CD4-positive, alpha-beta memory T cell (primary cell): Measurements from ENCODE around the gene LRRC43. TPM values are rescaled to one million over a fixed set of nuclear protein-coding genes. Genes with fewer than 3 reads are reported as not detected.
A peak's percentile ranks its signal among the peaks of the same experiment; 100 is the strongest.

Experiments used
- CTCF ChIA-PET: fragments of 350-600 bp; sonication (Branson Sonifier 250); formaldehyde crosslinking; loops from one replicate; lab custom pipeline; 2021; ENCODE audit warnings: inconsistent platforms; ENCODE audit not compliant: partially characterized antibody; lab: Charles Lee
- POLR2A ChIA-PET: fragments of 350-600 bp; sonication (Branson Sonifier 250); formaldehyde crosslinking; loops from one replicate; lab custom pipeline; 2021; ENCODE audit not compliant: partially characterized antibody; lab: Charles Lee
- DNase-seq, 5 donors: peaks; one replicate each; pipeline versions ENCODE4 v3.0.0 to v3.0.0-alpha.2; 2020 to 2022; ENCODE audit warnings: mixed read lengths in 1 of 5
- H3K27ac ChIP-seq: one replicate; pipeline ENCODE4 v1.7.0; 2013; ENCODE audit warnings: low read depth, low read length
- H3K27me3 ChIP-seq: 2 replicates; pipeline ENCODE4 v1.7.0; 2013; ENCODE audit warnings: mild to moderate bottlenecking, low read length, moderate library complexity; ENCODE audit not compliant: insufficient read depth
- H3K36me3 ChIP-seq: 2 replicates; pipeline ENCODE4 v1.7.0; 2013; ENCODE audit warnings: mild to moderate bottlenecking, low read length, moderate library complexity; ENCODE audit not compliant: insufficient read depth
- H3K4me1 ChIP-seq: 2 replicates; pipeline ENCODE4 v1.7.0; 2013; ENCODE audit warnings: mild to moderate bottlenecking, low read length, moderate library complexity; ENCODE audit not compliant: insufficient read depth
- H3K4me3 ChIP-seq, 2 donors: one replicate each; pipeline ENCODE4 v1.7.0; 2013; ENCODE audit warnings: low read length in 2 of 2, mild to moderate bottlenecking in 1 of 2
- H3K9me3 ChIP-seq, 2 donors: one replicate each; pipeline ENCODE4 v1.7.0; 2013; ENCODE audit warnings: low read length in 2 of 2, control low read depth in 1 of 2; ENCODE audit not compliant: control insufficient read depth in 1 of 2
- H3K27ac Mint-ChIP-seq, 7 donors: one replicate each; pipeline ENCODE4 v1.8.0; 2020 to 2021; ENCODE audit warnings: mixed read lengths in 7 of 7, mild to moderate bottlenecking in 6 of 7, inconsistent platforms in 3 of 7, moderate library complexity in 3 of 7
- H3K27me3 Mint-ChIP-seq, 2 donors: one replicate each; pipeline ENCODE4 v1.8.0; 2020 to 2021; ENCODE audit warnings: mixed read lengths in 2 of 2
- H3K36me3 Mint-ChIP-seq, 2 donors: one replicate each; pipeline ENCODE4 v1.8.0; 2020 to 2021; ENCODE audit warnings: mixed read lengths in 2 of 2, inconsistent platforms in 1 of 2, mild to moderate bottlenecking in 1 of 2
- H3K4me1 Mint-ChIP-seq, 4 donors: one replicate each; pipeline ENCODE4 v1.8.0; 2020 to 2021; ENCODE audit warnings: mixed read lengths in 4 of 4, mild to moderate bottlenecking in 1 of 4
- H3K4me3 Mint-ChIP-seq, 8 donors: one replicate each; pipeline ENCODE4 v1.8.0; 2020 to 2021; ENCODE audit warnings: mixed read lengths in 8 of 8, mild to moderate bottlenecking in 7 of 8, moderate library complexity in 6 of 8, inconsistent platforms in 3 of 8
- H3K9me3 Mint-ChIP-seq, 8 donors: one replicate each; pipeline ENCODE4 v1.8.0; 2020 to 2021; ENCODE audit warnings: mixed read lengths in 8 of 8, mild to moderate bottlenecking in 5 of 8, inconsistent platforms in 3 of 8, moderate library complexity in 1 of 8
- intact Hi-C: fragments of 100-400 bp; cut with micrococcal nuclease; formaldehyde crosslinking; loops from one replicate; pipeline ENCODE4 v1.15.1; 2023
- polyA plus RNA-seq, 2 donors: library from polyadenylated mRNA; unstranded; fragments of 300-500 nt; fragmentation: Illumina TruSeq; gene quantifications; one replicate each; pipeline ENCODE4 v1.2.3, GENCODE V29; 2021
- total RNA-seq, 2 experiments: library from RNA; stranded (reverse); gene quantifications; one replicate each; pipeline ENCODE4 v1.2.3, GENCODE V29; 2021

The LRRC43 gene, protein sequence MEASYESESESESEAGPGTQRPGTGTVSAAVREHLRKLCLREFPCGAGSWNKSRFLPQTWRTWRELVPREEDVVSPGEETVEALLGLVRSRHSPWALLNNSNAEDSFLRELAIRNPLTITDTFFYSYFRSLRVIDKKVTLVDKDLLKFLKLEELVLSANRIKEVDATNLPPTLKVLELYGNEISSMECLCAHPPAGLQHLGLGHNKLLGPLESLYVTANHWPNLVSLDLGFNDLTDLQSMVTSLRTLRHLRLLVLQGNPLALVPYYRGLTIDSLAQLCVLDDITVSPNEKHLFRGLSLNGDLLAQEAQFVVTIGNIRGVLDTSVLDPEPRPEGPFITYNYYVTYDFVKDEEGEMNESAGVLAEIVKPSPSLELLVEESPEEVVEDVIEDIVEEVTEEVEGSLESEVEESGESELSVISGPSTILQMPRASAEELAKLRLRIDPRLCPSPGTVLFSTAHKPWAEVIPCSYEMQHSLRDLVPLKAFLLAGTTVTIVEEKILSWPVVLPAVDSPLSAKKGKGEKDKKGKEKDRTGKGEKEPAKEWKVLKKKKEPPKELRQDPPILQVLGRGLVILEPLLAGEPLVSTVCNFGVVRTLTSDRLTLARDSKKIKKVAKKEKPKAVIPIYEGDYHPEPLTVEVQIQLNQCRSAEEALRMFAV
- total RNA-seq (not detected), polyA plus RNA-seq (not detected)

DNA sequence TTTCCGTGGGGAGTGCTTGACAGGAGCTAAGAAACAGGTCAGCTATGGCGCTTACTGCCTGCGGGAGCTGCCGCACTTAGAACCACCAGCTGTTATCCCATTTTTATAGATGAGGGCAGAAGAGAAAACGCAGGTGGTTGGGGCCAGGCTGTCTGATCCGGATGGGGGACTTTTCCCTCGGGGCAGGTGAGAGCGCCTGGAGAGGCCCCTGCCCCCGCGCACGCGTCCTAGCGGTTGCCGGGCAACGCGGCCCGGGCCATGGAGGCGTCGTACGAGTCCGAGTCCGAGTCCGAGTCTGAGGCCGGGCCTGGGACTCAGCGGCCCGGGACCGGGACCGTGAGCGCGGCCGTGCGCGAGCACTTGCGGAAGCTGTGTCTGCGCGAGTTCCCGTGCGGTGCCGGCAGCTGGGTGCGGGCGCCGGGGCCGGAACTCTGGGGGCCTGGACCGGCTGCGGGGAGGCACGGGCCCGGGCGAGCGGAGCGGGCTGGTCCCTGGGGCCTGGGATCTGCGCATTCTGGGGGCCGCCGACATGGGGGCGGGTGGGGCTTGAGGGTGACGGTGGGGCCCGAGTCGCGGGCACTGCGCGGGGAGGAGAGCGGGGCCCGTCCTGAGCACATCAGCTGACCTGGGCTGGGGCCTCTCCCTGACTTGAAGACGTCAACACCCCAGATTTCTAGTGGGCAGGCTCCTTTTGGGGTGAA is at the start of gene LRRC43:
Gene LRRC43, plus strand, starts transcription at position 237 of the 701 bp plus-strand sequence. Its CDS starts 22 bp downstream, at position 259.
- no peaks in the 10 kb centered on the region for H3K9me3 ChIP-seq
- ChIA-PET POLR2A (interaction anchor here (1.1 to 1.3 kb wide), 2 partner anchors 43 to 95 kb away, joined by 3 to 7 read pairs; partner anchors contain the start of gene DIABLO), CTCF (no interaction called here)
- peak in 3 of 5 donors; percentile 15 to 26 (median 17) for DNase-seq
- H3K27ac ChIP-seq = no peak within 1 kb of the TSS
- H3K9me3 Mint-ChIP-seq = no peaks in the 10 kb centered on the region
- H3K4me3 ChIP-seq = peak within 1 kb of the TSS in 1 of 2 donors; percentile 18
- H3K36me3 ChIP-seq = no peaks in the 10 kb centered on the region
- no peaks in the 10 kb centered on the region for H3K36me3 Mint-ChIP-seq
- H3K4me3 Mint-ChIP-seq = peak within 1 kb of the TSS; percentile 70 to 91 (median 82)
- intact Hi-C loops = no loop called here
- peaks cover 0 to 8% (median 3%) of the 10 kb centered on the region in 4 donors for H3K4me1 Mint-ChIP-seq
- H3K27ac Mint-ChIP-seq = peak within 1 kb of the TSS in 1 of 7 donors; percentile 22
- H3K4me1 ChIP-seq = no peaks in the 10 kb centered on the region
- peaks cover 3 to 6% of the 10 kb centered on the region in 2 donors for H3K27me3 Mint-ChIP-seq
- H3K27me3 ChIP-seq = no peaks in the 10 kb centered on the region

DNA sequence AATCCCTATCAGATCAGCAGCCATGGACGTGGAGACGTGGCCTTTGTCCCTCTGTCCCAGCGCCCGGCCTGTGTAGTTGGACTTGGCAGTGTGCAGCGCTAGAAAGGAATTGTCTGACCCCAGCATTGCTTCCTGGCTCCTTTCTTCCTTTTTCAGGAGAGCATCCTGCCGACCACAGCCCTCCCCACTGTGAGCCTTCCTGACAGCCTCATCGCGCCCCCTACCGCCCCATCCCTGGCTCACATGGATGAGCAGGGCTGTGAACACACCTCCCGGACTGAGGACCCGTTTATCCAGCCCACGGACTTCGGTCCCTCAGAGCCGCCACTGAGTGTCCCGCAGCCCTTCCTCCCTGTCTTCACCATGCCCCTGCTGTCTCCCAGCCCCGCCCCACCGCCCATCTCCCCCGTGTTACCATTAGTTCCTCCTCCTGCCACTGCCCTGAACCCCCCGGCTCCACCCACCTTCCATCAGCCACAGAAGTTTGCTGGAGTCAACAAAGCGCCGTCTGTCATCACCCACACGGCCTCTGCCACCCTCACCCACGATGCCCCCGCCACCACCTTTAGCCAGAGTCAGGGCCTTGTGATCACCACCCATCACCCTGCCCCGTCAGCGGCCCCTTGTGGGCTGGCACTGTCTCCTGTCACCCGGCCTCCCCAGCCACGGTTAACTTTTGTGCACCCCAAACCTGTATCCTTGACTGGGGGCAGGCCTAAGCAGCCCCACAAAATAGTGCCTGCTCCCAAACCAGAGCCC is 49.6 kb upstream of the LRRC43 start:
- no peaks in the 10 kb centered on the region for H3K9me3 Mint-ChIP-seq
- no peaks in the 10 kb centered on the region for H3K4me1 Mint-ChIP-seq
- H3K36me3 Mint-ChIP-seq = peaks cover 29 to 55% of the 10 kb centered on the region in 2 donors
- no peak overlapping the region for H3K4me3 Mint-ChIP-seq
- H3K9me3 ChIP-seq = no peaks in the 10 kb centered on the region
- no peaks in the 10 kb centered on the region for H3K27me3 Mint-ChIP-seq
- H3K27me3 ChIP-seq = no peaks in the 10 kb centered on the region
- no peak for DNase-seq
- H3K4me3 ChIP-seq = no peak overlapping the region
- no peaks in the 10 kb centered on the region for H3K4me1 ChIP-seq
- POLR2A ChIA-PET = no interaction called here
- H3K27ac Mint-ChIP-seq = peak overlapping the region in 1 of 7 donors; percentile 6
- intact Hi-C loops = no loop called here
- H3K36me3 ChIP-seq = peaks cover 56% of the 10 kb centered on the region
- CTCF ChIA-PET = interaction anchor here (0.7 to 1.3 kb wide), 3 partner anchors 10 to 79 kb away, joined by 3 to 6 read pairs (median 3); no protein-coding TSS in a partner anchor
- H3K27ac ChIP-seq = no peak overlapping the region

DNA sequence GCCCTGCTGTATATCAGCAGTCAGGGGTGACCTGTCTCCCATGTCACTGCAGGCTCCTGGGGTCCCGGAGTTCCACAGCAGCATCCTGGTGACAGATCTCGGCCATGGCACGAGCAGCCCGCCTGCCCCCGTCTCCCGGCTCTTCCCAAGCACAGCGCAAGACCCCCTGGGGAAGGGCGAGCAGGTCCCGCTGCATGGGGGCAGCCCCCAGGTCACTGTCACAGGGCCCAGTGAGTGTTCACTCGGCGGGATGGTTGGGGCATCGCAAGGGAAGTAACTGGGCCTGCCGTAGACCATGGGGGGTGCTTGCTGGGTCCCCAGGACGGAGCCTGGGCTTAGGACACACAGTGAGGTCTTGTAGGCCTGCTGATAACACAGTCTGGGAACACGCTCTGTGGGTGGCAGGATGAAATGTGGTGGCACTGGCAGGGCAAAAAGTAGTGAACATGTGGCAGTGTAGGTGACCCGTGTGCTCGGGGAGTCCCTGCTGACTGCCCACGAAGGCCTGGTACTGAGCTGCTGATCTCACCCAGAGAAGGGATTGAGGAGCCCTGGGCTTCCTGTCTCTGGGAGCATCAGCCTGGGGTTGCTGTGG is 47.4 kb upstream of the LRRC43 start:
- peaks cover 26 to 48% of the 10 kb centered on the region in 2 donors for H3K36me3 Mint-ChIP-seq
- peak overlapping the region in 1 of 7 donors; percentile 42 for H3K27ac Mint-ChIP-seq
- Histone ChIP-seq H3K9me3 (no peaks in the 10 kb centered on the region), H3K4me1 (no peaks in the 10 kb centered on the region), H3K36me3 (peaks cover 37% of the 10 kb centered on the region), H3K27ac (no peak overlapping the region), H3K4me3 (no peak overlapping the region), H3K27me3 (no peaks in the 10 kb centered on the region)
- no peak for DNase-seq
- CTCF ChIA-PET = no interaction called here
- no peaks in the 10 kb centered on the region for H3K9me3 Mint-ChIP-seq
- intact Hi-C loops = no loop called here
- H3K4me3 Mint-ChIP-seq = no peak overlapping the region
- POLR2A ChIA-PET = no interaction called here
- no peaks in the 10 kb centered on the region for H3K4me1 Mint-ChIP-seq
- H3K27me3 Mint-ChIP-seq = no peaks in the 10 kb centered on the region

DNA sequence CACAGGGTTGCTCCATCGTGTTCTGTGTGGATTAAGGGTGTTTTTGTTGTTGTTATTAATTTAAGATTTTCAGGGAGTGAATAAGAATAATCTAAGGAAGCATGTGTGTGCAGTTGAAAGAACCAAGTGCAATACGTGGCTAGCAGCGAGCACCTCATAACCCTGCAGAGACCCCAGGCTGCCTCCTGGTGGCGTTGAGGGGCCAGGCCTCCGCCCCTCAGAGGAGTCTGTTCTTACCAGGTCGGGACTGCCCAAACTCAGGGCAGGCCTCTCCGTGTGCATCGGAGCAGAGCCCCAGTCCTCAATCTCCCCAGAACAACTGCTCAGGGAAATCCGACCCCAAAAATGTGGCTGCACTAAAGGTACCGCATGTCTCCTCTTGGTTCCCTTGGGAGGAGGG is 45.7 kb upstream of the LRRC43 start:
- Mint-ChIP-seq H3K4me3 (no peak overlapping the region), H3K4me1 (no peaks in the 10 kb centered on the region), H3K27ac (no peak overlapping the region), H3K27me3 (no peaks in the 10 kb centered on the region), H3K36me3 (peaks cover 24 to 50% of the 10 kb centered on the region in 2 donors), H3K9me3 (no peaks in the 10 kb centered on the region)
- POLR2A ChIA-PET = no interaction called here
- Histone ChIP-seq H3K4me1 (no peaks in the 10 kb centered on the region), H3K27me3 (no peaks in the 10 kb centered on the region), H3K27ac (no peak overlapping the region), H3K36me3 (peaks cover 33% of the 10 kb centered on the region), H3K4me3 (no peak overlapping the region), H3K9me3 (no peaks in the 10 kb centered on the region)
- intact Hi-C loops = no loop called here
- DNase-seq = no peak
- CTCF ChIA-PET = interaction anchor here (1.1 to 1.5 kb wide), 2 partner anchors 14 to 83 kb away, joined by 3 to 5 read pairs; no protein-coding TSS in a partner anchor

DNA sequence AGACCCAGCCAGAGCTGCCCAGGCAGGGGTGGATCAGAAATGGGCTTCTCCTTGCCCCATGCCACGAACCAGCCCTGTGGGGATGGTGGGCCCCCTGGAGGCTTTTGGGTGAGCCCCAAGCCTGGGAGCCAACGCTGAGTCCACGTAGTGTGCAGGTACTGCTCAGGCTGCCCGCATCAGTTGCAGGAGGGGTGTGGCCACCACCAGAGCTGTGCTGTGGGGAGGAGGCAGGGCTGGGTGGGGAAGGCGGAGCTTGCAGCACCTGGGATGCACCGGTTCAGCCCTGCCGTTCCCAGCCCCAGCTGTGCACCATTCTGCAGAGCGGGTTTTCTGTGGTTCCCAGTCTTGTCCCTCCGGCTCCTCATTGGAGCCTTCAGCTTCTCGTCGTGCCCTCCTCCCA is 45.2 kb upstream of the LRRC43 start:
- Histone ChIP-seq H3K36me3 (peaks cover 33% of the 10 kb centered on the region), H3K4me1 (no peaks in the 10 kb centered on the region), H3K4me3 (no peak overlapping the region), H3K27me3 (no peaks in the 10 kb centered on the region), H3K27ac (no peak overlapping the region), H3K9me3 (no peaks in the 10 kb centered on the region)
- no peak for DNase-seq
- ChIA-PET POLR2A (no interaction called here), CTCF (interaction anchor here (1.1 to 1.5 kb wide), 2 partner anchors 14 to 83 kb away, joined by 3 to 5 read pairs; no protein-coding TSS in a partner anchor)
- H3K4me1 Mint-ChIP-seq = no peaks in the 10 kb centered on the region
- H3K9me3 Mint-ChIP-seq = no peaks in the 10 kb centered on the region
- H3K4me3 Mint-ChIP-seq = no peak overlapping the region
- H3K27ac Mint-ChIP-seq = no peak overlapping the region
- intact Hi-C loops = no loop called here
- H3K27me3 Mint-ChIP-seq = no peaks in the 10 kb centered on the region
- H3K36me3 Mint-ChIP-seq = peaks cover 28 to 51% of the 10 kb centered on the region in 2 donors

DNA sequence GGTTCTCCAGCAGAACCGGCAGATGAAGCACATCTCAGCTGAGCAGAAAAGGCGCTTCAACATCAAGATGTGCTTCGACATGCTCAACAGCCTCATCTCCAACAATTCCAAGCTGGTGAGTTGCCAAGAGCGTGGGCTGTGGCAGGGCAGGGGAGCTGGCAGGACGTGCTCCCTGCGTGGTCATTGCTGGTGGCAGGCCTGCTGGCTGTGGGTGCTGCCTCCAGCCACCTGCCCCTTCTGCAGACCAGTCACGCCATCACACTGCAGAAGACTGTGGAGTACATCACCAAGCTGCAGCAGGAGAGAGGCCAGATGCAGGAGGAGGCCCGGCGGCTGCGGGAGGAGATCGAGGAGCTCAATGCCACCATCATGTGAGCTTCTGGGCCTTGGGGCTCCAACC is 44.7 kb upstream of the LRRC43 start:
- peaks cover 31% of the 10 kb centered on the region for H3K36me3 ChIP-seq
- no peak for DNase-seq
- peak overlapping the region in 1 of 7 donors; percentile 72 for H3K27ac Mint-ChIP-seq
- peaks cover 25 to 49% of the 10 kb centered on the region in 2 donors for H3K36me3 Mint-ChIP-seq
- H3K9me3 ChIP-seq = no peaks in the 10 kb centered on the region
- POLR2A ChIA-PET = no interaction called here
- no peak overlapping the region for H3K27ac ChIP-seq
- intact Hi-C loops = no loop called here
- H3K4me3 Mint-ChIP-seq = no peak overlapping the region
- CTCF ChIA-PET = interaction anchor here (1.1 to 1.5 kb wide), 2 partner anchors 15 to 84 kb away, joined by 3 to 5 read pairs; no protein-coding TSS in a partner anchor
- H3K9me3 Mint-ChIP-seq = no peaks in the 10 kb centered on the region
- no peaks in the 10 kb centered on the region for H3K27me3 Mint-ChIP-seq
- no peak overlapping the region for H3K4me3 ChIP-seq
- H3K4me1 ChIP-seq = no peaks in the 10 kb centered on the region
- H3K4me1 Mint-ChIP-seq = no peaks in the 10 kb centered on the region
- no peaks in the 10 kb centered on the region for H3K27me3 ChIP-seq
